HG02943 (cell line): ENCODE results near the gene ST6GALNAC3.
"Not testable (repeated sequence)": the region's sequence is repeated elsewhere in the genome, so short reads cannot be mapped to it uniquely, and the experiment has no call there.

Experiments used
- ATAC-seq: cut with Tn5 transposase; IDR thresholded peaks from one replicate; pipeline ENCODE4 v1.9.1; 2021; ENCODE audit warnings: mild to moderate bottlenecking, low read depth, moderate library complexity; ENCODE audit not compliant: unreplicated experiment

ST6GALNAC3 gene

DNA sequence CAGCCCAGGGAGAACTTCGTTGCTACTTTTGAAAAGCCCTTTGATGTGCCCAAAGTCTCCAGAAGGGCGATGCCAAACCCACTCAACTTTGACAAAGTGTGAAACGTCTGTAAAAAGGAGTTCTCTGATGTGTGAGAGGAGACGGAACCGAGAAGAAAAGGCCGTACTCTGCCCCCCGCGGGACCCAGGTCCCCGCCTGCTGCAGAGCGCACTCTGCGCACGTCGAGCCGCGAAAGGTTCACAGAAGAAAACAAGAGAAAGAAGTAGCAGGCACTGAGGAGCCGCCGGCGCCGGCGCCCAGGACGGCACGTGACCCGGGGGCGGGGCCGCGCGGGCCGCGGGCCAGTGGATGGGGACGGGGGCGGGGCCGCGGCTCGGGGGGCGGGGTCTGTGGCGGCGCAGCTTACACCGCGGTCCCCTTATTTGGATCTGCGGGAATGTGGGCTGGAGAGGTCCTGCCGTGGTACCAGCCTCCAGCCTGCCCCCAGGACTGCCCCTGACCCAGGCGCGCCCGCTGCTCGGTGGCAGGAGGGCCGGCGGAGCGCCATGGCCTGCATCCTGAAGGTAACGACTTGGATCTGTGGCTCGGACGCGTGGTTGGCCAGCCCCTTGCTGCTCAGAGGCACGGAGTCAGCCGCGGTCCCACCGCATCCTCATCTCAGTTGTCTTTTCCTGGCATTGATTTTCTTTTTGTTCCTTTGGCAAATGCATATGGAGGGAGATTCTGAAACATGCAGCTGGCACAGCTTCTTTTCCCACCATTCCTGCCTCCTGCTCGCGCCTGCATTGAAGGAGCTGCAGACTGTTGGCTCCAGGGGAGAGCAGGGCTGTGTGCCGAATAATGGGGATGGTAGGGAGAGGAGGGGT lies at the start of gene ST6GALNAC3:
ST6GALNAC3 (plus strand) TSS at position 426 of the 867 bp plus-strand sequence.
- peak; percentile 77 for ATAC-seq

DNA sequence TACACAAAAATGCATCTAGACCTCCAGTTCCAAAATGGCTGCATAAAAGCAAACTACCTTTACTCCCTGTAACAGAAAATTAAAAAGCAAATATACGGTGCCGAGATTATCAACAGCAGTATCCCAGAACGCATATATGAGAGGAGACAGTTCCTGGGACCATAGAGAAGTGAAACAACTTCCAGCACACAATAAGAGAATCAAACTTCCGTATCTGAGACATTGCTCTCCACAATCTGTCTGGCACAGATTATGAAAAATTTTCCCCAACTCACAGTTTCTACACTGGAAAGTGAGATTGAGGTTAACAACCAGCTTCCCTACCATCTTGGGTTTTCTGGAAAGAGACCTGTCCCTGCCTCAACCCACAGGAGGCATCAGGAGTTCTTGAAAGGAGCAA lies 47.2 kb upstream of the ST6GALNAC3 start:
- no peak for ATAC-seq

- ATAC-seq: no peak
Measured at GRCh38 chr1:76029331-76029730, 45.2 kb upstream of the ST6GALNAC3 start.

DNA sequence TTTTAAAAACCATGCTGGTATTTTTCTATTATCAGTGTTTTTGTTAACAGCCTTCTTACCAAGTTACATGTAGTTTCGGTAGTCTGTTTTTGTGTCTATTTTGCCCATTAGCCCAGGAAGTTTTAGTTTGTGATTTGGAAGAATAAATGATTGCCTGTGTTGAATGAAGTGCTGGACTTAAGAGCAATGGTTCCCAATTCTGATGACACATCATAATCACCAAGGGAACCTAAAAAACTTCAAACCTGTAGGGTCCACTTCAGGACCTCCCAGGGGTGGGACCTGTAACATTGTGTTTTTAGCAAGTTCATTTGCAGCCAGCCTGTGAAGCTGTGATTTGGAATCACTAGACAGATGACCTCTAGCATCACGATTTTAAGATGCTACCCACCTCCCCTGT lies 43.0 kb upstream of the ST6GALNAC3 start:
- no peak for ATAC-seq

DNA sequence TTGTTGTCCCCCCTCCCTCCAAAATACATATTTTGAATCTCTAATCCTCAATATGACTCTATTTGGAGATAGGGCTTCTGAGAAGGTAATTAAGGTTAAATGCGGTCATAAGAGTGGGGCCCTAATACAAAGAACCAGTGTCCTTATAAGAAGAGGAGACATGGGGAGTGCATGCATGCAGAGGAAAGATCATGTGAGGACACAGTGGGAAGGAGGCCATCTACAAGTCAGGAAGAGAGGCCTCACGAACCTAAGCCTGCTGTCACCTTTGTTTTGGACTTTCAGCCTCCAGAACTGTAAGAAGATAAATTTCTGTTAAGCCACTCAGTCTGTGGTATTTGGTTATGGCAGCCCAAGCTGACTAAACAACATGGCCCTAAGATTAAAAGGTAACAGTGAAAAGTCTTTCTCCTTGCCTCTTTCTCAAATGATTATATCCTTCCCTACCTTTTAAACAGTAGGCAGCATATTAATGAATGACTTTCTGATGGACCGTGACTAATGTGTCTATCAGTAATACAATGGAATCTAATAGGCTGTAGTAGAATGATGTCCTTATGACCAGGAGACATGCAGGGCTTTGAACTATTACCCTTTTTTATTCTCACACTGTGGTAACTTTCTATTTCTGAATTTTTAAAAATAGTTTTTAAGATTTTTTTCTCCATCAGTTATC lies 40.6 kb upstream of the ST6GALNAC3 start:
- ATAC-seq: no peak

GRCh38 chr1:76035053-76035452 lies 39.5 kb upstream of the ST6GALNAC3 start:
- no peak for ATAC-seq

DNA sequence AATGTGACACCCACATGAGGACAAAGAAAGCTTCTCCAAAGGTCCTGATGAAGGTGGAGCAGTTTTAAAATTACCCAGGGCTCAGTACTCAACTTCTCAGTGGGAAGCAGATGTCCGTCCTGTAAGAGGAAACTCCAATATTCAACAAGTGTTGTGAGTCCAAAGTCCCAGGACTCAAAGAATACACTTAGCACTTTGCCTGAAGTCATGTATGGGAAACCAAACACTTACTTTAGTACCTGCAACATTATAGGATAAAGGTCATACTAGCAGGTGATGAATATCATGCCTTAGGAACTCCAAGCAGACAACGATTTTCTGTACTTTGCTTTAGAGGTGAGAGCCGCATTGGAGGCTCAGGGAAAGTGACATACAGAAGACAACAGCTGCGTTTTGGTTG lies 37.2 kb upstream of the ST6GALNAC3 start:
- no peak for ATAC-seq

- ATAC-seq: no peak
Measured at GRCh38 chr1:76038287-76039004, 36.1 kb upstream of the ST6GALNAC3 start.

DNA sequence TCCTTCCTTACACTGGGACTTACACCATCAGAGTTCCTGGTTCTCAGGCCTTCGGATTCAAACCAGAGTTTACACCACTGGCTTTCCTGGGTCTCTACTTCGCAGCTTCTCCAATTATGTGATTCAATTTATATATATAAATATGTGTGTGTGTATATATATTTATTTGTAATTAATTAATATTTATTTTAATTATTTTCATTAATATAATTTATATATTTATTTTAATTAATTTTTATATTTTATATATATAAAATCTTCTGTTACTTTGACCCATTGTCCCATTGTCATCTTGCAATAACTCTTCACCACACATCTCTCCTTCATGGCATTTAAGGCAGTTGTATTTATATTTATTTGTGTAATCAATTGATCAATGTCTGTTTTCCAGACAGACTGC lies 28.4 kb upstream of the ST6GALNAC3 start:
- ATAC-seq: no peak

- no peak for ATAC-seq
Measured at GRCh38 chr1:76048219-76048618, 26.3 kb upstream of the ST6GALNAC3 start.

GRCh38 chr1:76048926-76049325 lies 25.6 kb upstream of the ST6GALNAC3 start:
- ATAC-seq: no peak

GRCh38 chr1:76049498-76049897 lies 25.0 kb upstream of the ST6GALNAC3 start:
- no peak for ATAC-seq

GRCh38 chr1:76050073-76050472 lies 24.5 kb upstream of the ST6GALNAC3 start:
- not testable (repeated sequence) for ATAC-seq

DNA sequence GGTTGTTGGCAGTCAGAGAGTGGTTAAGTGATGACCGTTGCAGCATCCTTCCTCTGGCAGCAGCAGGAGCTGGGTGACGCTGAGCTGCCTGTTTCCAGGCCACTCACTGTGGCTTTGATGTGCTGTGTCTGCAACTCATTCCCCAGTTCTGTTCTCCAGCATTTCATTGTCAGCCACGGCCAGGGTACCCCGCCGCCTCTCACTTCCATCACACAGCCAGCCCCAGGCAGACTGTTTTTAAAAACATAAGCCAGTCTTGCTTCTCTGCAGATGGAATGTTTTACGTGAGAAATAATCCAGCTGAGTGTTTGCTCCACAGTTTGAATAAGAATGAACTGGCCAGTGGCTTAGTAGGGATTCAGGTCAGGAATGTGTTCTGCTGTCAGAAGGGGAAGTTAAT lies 21.5 kb upstream of the ST6GALNAC3 start:
- no peak for ATAC-seq

- no peak for ATAC-seq
Measured at GRCh38 chr1:76054359-76054758, 20.2 kb upstream of the ST6GALNAC3 start.

DNA sequence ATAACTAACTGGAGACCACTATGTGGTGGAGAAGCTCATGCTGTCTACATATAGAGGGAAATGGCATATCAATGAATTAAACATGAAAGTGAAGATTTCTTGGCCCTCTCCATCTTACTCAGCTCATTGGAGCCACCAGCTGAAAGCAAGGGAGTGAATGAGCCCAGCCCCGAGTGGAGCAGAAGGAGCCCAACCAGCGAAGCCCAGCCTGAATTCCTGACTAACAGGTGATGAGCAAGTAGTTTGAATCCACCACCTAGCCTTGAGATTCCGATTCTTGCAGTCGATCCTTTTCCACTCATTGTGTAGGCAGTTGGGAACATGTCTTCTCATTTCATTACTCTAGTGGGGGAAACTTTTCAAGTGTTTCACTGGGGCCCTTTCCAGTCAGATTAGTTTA lies 18.6 kb upstream of the ST6GALNAC3 start:
- ATAC-seq: no peak

DNA sequence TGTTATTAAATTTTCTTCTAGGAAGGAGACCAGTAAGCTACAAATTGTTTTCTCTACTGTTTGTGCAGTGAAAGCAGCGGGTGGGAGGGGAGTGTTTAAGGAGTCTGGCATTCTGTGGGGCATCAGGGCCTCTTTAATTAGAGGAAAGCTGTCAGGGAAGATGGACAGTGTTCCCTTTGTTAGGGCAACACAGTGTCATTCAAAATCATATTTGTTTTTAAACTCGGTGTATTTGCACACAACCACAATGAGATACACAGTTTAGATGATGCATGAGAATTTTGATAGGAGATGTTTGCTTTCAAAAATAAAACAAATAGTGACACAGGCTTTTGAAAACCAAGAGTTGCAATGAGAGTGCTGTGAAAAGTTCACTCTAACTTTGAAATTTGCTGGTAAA lies 15.1 kb upstream of the ST6GALNAC3 start:
- ATAC-seq: no peak

DNA sequence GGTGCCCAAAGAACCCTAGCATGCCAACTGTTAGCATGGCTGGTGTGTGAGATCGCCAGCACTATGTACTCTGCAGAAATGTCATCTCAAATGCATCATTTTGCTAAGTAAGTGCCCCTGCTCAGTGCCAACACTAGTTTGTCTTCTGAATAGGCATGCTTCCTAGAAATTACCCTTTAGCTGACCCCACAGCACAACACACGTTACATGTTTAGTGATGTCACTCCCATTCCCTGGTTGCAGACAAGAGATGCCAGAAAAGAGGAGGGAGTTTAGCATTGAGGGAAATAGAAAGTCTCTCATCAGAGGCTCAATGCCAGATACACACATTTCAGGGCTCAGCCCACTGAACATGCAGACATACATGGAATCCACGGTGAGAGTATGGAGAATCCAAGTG lies 9.3 kb upstream of the ST6GALNAC3 start:
- no peak for ATAC-seq

- ATAC-seq: no peak
Measured at GRCh38 chr1:76066394-76066793, 8.2 kb upstream of the ST6GALNAC3 start.

DNA sequence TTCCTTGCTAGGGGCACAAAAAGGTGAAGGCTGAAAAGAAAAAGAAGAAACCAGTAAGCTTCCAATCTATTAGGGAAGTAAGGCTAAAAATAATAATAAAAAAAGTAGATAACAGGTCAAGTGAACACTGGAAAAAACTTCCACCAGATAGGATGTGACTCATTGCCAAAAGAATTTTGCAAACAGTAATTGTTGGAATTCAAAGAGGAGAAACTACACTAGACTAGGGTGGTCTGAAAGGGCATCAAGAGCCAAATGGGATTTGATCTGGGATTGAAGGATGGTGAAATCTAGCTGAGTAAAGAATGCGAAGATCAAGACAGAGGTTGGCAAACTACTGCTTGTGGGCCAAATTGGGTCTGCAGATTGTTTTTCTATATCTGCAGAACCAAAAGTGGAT lies 6.0 kb upstream of the ST6GALNAC3 start:
- no peak for ATAC-seq

DNA sequence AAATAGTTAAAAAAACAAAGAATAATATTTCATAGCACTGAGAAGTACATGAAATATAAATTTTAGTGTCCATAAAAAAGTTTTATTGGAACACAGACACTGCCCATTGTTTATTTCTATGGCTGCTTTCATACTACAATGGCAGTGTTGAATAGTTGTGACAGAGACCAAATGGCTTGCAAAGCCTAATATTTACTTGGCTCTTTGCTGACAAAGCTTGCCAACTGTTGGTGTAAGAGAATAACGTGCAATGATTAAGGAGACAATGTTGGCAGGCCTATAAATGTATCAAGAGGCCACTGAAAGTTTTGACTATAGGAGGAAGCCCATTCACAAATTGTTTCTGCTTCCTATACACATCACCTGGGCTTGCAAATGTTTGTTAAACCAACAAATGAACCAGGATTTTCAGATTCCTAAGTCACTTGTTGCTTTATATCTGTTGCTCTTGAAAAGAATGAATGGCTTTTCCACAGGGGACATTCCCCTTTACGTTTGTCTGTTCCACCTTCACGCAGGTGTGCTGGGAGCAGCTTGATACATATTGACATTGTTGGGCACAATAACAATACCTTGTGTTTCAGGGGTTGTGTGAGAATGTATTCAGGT lies 5.5 kb upstream of the ST6GALNAC3 start:
- no peak for ATAC-seq
